ES-I3 (cell line): ENCODE results near the gene SV2C.
"Not testable (repeated sequence)": the region's sequence is repeated elsewhere in the genome, so short reads cannot be mapped to it uniquely, and the experiment has no call there.

Experiments used
- H3K36me3 ChIP-seq: 2 replicates; pipeline ENCODE4 v1.6.1; 2013; ENCODE audit warnings: mild to moderate bottlenecking, low read length, control low read depth, moderate library complexity; ENCODE audit not compliant: insufficient read depth
- H3K4me1 ChIP-seq: 2 replicates; pipeline ENCODE4 v1.6.1; 2013; ENCODE audit warnings: mild to moderate bottlenecking, control low read depth, low read length; ENCODE audit not compliant: insufficient read depth
- H3K9ac ChIP-seq: 2 replicates; pipeline ENCODE4 v1.6.1; 2013; ENCODE audit warnings: low read depth, mild to moderate bottlenecking, low read length, moderate library complexity
- H3K9me3 ChIP-seq: 2 replicates; pipeline ENCODE4 v1.6.1; 2013; ENCODE audit warnings: mild to moderate bottlenecking, low read length, moderate library complexity; ENCODE audit not compliant: control insufficient read depth, insufficient read depth

Gene SV2C

DNA sequence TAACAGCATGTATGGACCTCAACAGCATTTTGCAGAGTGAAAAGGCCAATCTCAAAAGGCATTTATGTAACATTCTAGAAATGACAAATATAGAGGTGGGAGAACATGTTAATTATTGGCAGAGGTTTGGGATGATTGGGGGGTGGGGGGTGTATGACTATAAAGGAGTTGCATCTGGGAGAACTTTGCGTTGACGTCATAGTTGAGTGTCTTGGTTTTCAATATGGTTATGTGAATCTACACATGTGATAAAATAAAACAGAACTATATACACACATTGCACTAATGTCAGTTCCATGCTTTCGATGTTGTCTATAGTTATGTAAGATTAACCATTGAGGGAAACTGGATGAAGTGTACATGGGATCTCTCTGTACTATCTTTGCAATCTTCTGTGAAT is 139.1 kb downstream of the SV2C start:
- Histone ChIP-seq H3K4me1 (no peaks in the 10 kb centered on the region), H3K9me3 (no peaks in the 10 kb centered on the region), H3K36me3 (no peaks in the 10 kb centered on the region), H3K9ac (no peak overlapping the region)

DNA sequence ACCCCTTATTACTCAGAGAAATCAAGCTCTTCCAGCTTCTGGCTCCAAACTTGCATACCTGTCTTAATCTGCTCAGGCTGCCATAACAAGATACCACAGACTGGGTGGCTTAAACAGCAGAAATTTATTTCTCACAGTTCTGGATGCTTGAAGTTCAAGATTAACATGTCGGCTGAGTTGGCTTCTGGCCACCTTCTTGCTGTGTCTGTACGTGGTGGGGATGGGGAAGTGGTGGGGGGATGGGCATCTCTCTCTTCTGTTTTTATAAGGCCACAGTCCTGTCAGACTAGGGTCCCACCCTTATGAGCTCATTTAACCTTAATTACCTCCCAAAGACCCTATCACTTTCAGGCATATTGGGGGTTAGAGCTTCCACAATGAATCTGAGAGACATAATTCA is 140.5 kb downstream of the SV2C start:
- H3K9me3 ChIP-seq: no peaks in the 10 kb centered on the region
- H3K9ac ChIP-seq: no peak overlapping the region
- H3K4me1 ChIP-seq: no peaks in the 10 kb centered on the region
- H3K36me3 ChIP-seq: no peaks in the 10 kb centered on the region

DNA sequence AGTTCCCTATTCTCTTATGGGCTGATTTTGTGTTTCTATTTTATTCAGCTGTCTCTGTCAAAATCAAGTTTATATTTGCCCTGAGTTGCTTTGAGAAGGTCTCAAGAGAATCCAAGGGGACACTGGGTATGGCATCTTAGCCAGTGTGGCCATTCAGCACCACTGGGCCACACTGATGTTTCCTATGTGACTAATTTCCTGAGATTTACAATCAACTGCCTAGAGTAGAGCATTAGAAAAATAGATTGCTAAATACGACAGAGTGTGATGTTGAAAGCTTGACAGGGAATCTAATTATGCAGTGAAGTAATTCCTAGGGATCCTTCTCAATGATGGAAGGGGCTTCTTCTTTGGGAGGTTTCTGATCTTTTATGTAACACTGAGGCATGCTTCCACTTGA is 141.7 kb downstream of the SV2C start:
- Histone ChIP-seq H3K36me3 (no peaks in the 10 kb centered on the region), H3K9ac (no peak overlapping the region), H3K4me1 (no peaks in the 10 kb centered on the region), H3K9me3 (no peaks in the 10 kb centered on the region)

DNA sequence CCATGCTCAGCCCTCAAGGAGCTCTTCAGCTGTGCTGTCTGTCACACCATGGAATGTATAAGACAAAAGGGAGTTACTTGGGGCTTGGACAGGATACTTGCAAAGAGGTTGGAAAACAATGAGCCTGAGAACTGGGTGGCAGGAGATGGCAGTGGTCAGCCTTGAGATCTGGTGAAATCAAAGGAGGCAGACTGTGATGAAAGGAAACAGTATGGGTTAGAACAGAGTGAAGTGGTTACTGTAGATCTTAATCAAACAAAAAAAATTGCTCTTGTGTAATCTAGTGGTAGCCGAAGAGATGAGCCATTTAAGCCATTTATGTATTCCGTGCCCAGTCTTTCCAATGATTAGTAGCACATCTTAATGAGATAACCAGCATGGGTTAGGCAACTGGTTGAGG is 142.2 kb downstream of the SV2C start:
- H3K9me3 ChIP-seq: no peaks in the 10 kb centered on the region
- H3K36me3 ChIP-seq: no peaks in the 10 kb centered on the region
- H3K9ac ChIP-seq: no peak overlapping the region
- H3K4me1 ChIP-seq: no peaks in the 10 kb centered on the region

DNA sequence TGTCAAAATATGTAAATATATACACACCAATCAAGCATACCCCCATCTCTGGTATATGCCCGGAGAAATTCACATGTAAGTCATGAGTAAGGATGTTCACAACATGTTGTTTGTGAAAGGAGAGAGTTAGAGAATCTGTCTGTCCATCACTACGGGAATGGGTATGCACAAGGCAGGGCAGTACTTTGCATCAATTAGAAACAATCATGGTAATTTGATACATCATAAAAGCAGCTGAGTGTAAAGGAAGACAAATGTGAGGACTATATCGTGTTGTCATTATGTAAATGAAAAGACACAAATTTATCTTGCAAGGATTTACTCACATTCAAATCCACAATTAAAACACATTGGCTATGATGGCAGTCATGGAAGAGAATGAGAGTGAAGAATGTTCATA is 146.7 kb downstream of the SV2C start:
- Histone ChIP-seq H3K36me3 (no peaks in the 10 kb centered on the region), H3K4me1 (no peaks in the 10 kb centered on the region), H3K9me3 (no peaks in the 10 kb centered on the region), H3K9ac (no peak overlapping the region)

DNA sequence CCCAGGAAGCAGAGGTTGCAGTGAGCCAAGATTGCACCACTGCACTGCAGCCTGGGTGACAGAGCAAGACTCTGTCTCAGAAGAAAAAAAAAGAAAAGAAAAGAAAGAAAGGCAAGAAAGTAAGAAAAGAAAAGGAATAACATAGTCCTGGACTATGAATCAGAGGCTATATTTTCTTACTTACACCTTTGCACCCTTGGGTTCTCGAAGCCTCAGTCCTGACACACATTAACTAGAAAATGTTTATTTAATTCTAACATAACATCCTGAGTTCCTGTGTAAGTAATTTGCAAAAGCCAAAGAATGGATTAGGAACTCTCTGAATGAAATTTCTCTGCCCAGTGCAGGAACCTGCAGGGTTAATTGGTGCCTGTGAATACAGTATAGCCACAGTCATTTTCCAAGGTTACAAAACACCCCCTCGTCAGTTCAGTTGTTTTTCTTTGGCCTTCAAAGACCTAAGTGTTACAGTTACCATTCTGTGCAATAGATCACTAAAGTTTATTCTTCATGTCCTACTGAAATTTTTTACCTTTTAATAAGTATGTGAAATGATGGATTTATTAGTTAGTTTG is 147.6 kb downstream of the SV2C start:
- no peak overlapping the region for H3K9ac ChIP-seq
- no peaks in the 10 kb centered on the region for H3K4me1 ChIP-seq
- H3K36me3 ChIP-seq: no peaks in the 10 kb centered on the region
- no peaks in the 10 kb centered on the region for H3K9me3 ChIP-seq

DNA sequence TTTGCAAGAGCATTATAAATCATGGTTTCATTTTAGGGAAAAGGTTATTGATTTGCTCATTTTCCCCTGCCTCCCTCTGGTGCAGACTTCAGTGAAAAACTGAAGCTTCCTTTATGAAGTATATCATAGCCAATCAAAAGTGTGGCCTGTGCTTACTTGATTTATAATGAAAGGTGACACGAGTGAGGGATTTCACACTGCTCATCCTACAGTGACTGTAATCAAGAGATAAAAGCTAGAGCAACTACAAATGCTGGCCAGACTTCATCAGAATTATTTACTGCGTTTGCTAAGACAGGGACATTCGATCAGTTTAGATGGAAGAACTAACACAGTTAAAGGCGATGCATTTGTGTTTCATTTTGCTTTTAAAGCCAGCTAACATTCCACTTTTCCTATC is 151.5 kb downstream of the SV2C start:
- no peak overlapping the region for H3K9ac ChIP-seq
- H3K4me1 ChIP-seq: no peaks in the 10 kb centered on the region
- H3K9me3 ChIP-seq: no peaks in the 10 kb centered on the region
- H3K36me3 ChIP-seq: no peaks in the 10 kb centered on the region

DNA sequence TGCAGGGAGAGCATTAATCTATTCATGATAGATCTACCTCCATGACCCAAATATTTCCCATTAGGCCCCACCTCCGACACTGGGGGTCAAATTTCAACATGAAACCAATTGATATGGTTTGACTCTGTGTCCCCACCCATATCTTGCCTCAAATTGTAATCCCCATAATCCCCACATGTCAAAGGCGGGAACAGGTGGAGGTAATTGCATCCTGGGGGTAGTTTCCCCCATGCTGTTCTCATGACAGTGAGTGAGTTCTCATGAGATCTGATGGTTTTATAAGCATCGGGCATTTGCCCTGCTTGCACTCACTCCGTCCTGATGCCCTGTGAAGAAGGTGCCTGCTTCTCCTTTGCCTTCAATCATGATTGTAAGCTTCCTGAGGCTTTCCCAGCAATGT is 153.5 kb downstream of the SV2C start:
- H3K36me3 ChIP-seq: no peaks in the 10 kb centered on the region
- H3K4me1 ChIP-seq: no peaks in the 10 kb centered on the region
- H3K9me3 ChIP-seq: no peaks in the 10 kb centered on the region
- no peak overlapping the region for H3K9ac ChIP-seq

DNA sequence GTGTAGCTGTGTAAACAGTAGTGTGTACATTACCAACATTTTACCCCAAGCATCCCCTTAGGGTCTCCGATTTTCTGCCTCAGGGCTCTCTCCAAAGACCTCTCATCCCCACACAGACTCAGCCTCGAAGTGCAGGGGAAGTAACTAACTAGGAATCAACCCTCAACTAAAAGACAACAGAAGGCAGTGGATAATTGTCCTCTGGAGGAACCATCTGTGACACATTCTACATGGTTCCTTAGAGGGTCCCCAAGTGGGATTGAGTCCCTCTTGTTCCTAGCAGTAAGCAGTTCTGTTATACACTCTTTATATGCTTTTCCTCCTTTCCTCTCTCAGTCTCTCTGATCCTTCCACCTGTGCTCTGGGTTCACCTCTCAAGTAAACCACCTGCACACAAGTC is 157.2 kb downstream of the SV2C start:
- H3K4me1 ChIP-seq: no peaks in the 10 kb centered on the region
- no peaks in the 10 kb centered on the region for H3K9me3 ChIP-seq
- H3K9ac ChIP-seq: no peak overlapping the region
- H3K36me3 ChIP-seq: no peaks in the 10 kb centered on the region

DNA sequence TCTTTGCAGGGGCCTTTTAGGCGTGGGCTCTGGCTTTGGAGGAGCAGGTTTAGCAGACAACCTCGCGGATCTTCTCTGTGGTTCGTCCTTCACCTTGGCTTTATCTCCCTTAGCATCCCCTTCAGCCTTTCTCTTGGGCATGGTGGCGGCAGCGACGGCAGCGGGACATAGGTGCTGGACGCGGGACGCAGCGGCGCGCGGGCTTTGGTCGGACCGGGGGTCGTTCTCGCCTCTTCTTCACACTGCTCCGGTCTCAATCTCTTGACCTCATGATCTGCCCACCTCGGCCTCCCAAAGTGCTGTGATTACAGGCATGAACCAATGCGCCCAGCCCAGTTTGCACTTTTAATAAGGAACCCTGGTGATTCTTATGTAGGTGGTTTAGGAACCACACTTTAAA is 159.0 kb downstream of the SV2C start:
- not testable (repeated sequence) for H3K36me3 ChIP-seq, H3K4me1 ChIP-seq, H3K9me3 ChIP-seq, H3K9ac ChIP-seq

DNA sequence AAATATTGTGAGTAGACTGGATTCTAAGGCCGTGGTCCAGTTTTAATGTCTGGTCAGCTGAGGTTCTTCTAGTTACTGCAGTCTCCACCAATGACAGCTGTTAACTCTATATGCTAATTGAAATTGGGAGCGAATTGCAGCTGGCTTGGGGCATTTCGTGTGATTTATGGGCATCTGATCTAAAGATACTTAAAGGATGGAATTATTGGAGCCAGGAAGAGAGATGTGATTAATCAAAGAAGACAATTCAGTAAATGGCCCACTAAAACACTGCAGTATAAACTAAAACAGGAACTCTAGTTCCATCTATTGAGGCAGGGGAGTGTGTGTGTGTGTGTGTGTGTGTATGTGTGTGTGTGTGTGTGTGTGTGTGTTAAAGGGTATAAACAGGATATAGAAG is 162.4 kb downstream of the SV2C start:
- no peak overlapping the region for H3K9ac ChIP-seq
- no peaks in the 10 kb centered on the region for H3K4me1 ChIP-seq
- H3K36me3 ChIP-seq: no peaks in the 10 kb centered on the region
- no peaks in the 10 kb centered on the region for H3K9me3 ChIP-seq

DNA sequence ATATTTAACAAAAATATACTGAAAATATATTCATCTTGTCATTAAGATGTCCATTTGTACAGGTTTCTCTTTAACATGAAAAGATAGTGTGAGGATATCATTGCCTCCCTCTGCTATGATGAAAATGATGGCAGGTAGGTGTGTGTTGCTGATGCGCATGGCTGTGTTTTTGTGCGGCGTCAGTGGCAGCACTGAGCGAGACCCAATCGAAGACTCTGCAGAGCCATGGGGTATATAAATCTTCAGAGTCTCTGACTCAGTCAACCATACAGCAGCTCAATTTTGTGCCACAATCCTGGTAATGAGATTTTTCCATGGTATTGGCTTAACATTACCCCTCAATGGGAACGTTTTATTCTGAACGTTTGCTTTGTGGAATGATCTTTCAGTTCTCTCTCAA is 166.4 kb downstream of the SV2C start:
- no peaks in the 10 kb centered on the region for H3K4me1 ChIP-seq
- no peak overlapping the region for H3K9ac ChIP-seq
- no peaks in the 10 kb centered on the region for H3K9me3 ChIP-seq
- no peaks in the 10 kb centered on the region for H3K36me3 ChIP-seq

DNA sequence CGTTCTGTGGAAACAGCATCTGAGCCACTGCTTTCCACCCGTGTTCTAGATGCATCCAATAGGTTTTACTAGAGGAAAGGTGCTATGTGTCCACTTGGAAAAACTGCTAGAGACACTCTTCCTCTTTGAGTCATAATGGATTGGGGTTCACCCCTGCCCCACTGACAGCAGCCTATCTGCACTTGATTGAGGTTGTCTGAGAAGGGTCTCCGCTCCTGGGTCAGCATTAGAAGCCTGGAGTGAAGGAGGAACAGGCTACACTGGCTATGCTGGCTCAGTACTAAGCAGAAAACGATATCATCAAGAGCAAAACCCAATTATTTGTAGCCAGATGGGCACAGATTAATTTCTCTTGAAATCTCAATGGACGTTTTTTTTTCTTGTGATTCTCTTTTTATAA is 167.3 kb downstream of the SV2C start:
- no peak overlapping the region for H3K9ac ChIP-seq
- H3K9me3 ChIP-seq: no peaks in the 10 kb centered on the region
- no peaks in the 10 kb centered on the region for H3K36me3 ChIP-seq
- no peaks in the 10 kb centered on the region for H3K4me1 ChIP-seq

DNA sequence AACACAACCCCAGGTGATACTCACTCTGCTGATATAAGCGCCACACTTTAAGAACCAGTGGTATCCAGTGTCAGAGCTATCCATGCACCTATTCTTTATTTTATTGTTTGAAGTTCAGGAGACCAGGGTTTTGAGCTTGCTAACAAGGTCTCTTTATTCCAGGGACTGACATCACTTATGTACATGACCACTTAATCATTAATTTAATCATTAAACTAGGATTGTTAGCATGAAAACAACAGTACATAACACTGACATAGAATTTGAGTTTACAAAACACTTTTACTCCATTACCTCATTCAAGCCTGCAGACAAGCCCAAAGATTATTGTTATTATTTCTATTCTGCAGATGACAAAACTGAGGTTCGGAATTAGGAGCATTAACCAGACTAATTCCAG is 168.5 kb downstream of the SV2C start:
- Histone ChIP-seq H3K36me3 (no peaks in the 10 kb centered on the region), H3K4me1 (no peaks in the 10 kb centered on the region), H3K9ac (no peak overlapping the region), H3K9me3 (no peaks in the 10 kb centered on the region)

DNA sequence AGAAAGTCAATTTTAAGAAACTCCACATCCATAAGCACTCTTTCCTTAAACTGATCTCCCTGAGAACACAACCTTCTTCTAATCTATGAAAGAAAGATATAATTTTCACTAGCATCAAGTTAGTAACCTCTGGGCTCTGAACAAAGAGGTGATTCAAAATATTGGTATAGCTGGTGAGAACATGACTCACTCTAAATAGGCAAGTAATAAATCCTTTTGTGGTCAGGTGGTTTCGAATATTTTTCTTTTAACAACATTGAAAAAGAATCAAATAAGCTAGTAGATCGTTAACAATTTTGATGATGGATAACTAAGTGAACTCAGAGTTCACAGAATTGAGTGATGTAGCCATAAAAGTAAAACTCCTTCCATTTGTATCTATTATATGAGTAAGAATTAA is 169.3 kb downstream of the SV2C start:
- no peaks in the 10 kb centered on the region for H3K4me1 ChIP-seq
- no peaks in the 10 kb centered on the region for H3K36me3 ChIP-seq
- no peak overlapping the region for H3K9ac ChIP-seq
- H3K9me3 ChIP-seq: no peaks in the 10 kb centered on the region
